A549 (cell line): ENCODE results near the gene PLPPR1. TPM values are rescaled to one million over a fixed set of nuclear protein-coding genes. Genes with fewer than 3 reads are reported as not detected.
A peak's percentile ranks its signal among the peaks of the same experiment; 100 is the strongest.

Experiments
- ATAC-seq, 2 experiments: fragments of 200-7000 bp in 1 of 2; fragments of >200 bp in 1 of 2; cut with Nextera tagmentation in 1 of 2; cut with Tn5 transposase in 1 of 2; 3 replicates each; pipeline versions ENCODE4 v1.8.0 to v1.9.1; 2018 to 2020; ENCODE audit warnings: mild to moderate bottlenecking in 1 of 2, moderate library complexity in 1 of 2
- CTCF ChIA-PET: fragments of 300-600 bp; sonication (Branson Sonifier 250); formaldehyde crosslinking; extraction: SDS; loops from one replicate; lab custom pipeline; 2021; ENCODE audit warnings: antibody characterized with exemption, inconsistent platforms; lab: Yijun Ruan, JAX
- POLR2A ChIA-PET: fragments of 350-600 bp; formaldehyde crosslinking; extraction: SDS; loops from one replicate; lab custom pipeline; 2021; ENCODE audit warnings: antibody characterized with exemption, inconsistent platforms; lab: Yijun Ruan, JAX
- DNase-seq, 2 experiments: peaks; one replicate each; pipeline versions ENCODE4 v3.0.0 to v3.0.0-alpha.2; 2011 to 2016; ENCODE audit warnings: low read depth in 1 of 2, low spot score in 1 of 2
- FAIRE-seq: peaks from 2 replicates; lab custom pipeline; 2011; peaks lifted over from hg19 to GRCh38; lab: Jason Lieb, UNC
- H3K27ac ChIP-seq, 2 experiments: fragments of >200 bp; sonication (Bioruptor Twin); formaldehyde crosslinking; 3 replicates each; pipeline ENCODE4 v1.5.1; 2016 to 2017
- H3K4me1 ChIP-seq: fragments of >200 bp; sonication (Bioruptor Twin); formaldehyde crosslinking; 3 replicates; pipeline ENCODE4 v1.6.1; 2016
- H3K4me2 ChIP-seq: fragments of >200 bp; sonication (Bioruptor Twin); formaldehyde crosslinking; 3 replicates; pipeline ENCODE4 v1.6.1; 2016
- H3K4me3 ChIP-seq: fragments of >200 bp; sonication (Bioruptor Twin); formaldehyde crosslinking; 3 replicates; pipeline ENCODE4 v1.5.1; 2016
- H3K9me3 ChIP-seq: fragments of >200 bp; sonication (Bioruptor Twin); formaldehyde crosslinking; 3 replicates; pipeline ENCODE4 v1.6.1; 2016
- ATOH8 ChIP-seq: fragments of 250-450 bp; sonication (Bioruptor Pico); IDR thresholded peaks from 2 replicates; pipeline ENCODE4 v1.5.0; 2020; ENCODE audit warnings: low read depth, mild to moderate bottlenecking, moderate library complexity
- CBX8 ChIP-seq: fragments of 200-600 bp; sonication (generic); IDR thresholded peaks from 2 replicates; pipeline ENCODE4 v1.6.1; 2016
- CHD4 ChIP-seq: fragments of 200-600 bp; sonication (generic); IDR thresholded peaks from 2 replicates; pipeline ENCODE4 v1.6.1; 2016; ENCODE audit warnings: antibody characterized with exemption, mild to moderate bottlenecking, borderline replicate concordance
- EHMT2 ChIP-seq: fragments of 200-600 bp; sonication (generic); IDR thresholded peaks from 2 replicates; pipeline ENCODE4 v1.6.1; 2016; ENCODE audit warnings: antibody characterized with exemption, low read depth, mild to moderate bottlenecking, moderate library complexity
- FOSL2 ChIP-seq, 2 experiments: fragments of 450-650 bp in 1 of 2; fragments of >200 bp in 1 of 2; sonication (Bioruptor Twin) in 1 of 2; formaldehyde crosslinking; IDR thresholded peaks; 2 replicates each; pipeline versions ENCODE4 v1.5.0 to v1.6.1; 2016 to 2020; ENCODE audit warnings: mild to moderate bottlenecking in 1 of 2, moderate library complexity in 1 of 2
- HES2 ChIP-seq: fragments of >200 bp; sonication (Bioruptor Twin); formaldehyde crosslinking; IDR thresholded peaks from 2 replicates; pipeline ENCODE4 v1.6.1; 2016
- HEYL ChIP-seq: fragments of 250-450 bp; sonication (Bioruptor Pico); IDR thresholded peaks from 2 replicates; pipeline ENCODE4 v1.8.0; 2021; ENCODE audit warnings: mild to moderate bottlenecking, moderate library complexity
- HOXB13 ChIP-seq: fragments of 250-450 bp; sonication (Bioruptor Pico); IDR thresholded peaks from 2 replicates; pipeline ENCODE4 v1.5.0; 2020; ENCODE audit warnings: low read depth, mild to moderate bottlenecking, moderate library complexity
- KDM5A ChIP-seq: fragments of 200-600 bp; sonication (generic); IDR thresholded peaks from 2 replicates; pipeline ENCODE4 v1.6.1; 2016; ENCODE audit warnings: antibody characterized with exemption, mild to moderate bottlenecking
- MAZ ChIP-seq: fragments of 150-350 bp; IDR thresholded peaks from 2 replicates; pipeline ENCODE4 v1.6.1; 2014; ENCODE audit warnings: antibody characterized with exemption, low read depth, low read length, borderline replicate concordance
- MYC ChIP-seq: IDR thresholded peaks from 2 replicates; pipeline ENCODE4 v1.6.1; 2012; ENCODE audit warnings: mild to moderate bottlenecking, inconsistent platforms, low read length, improper control_type of control experiment, borderline replicate concordance
- NFE2L2 ChIP-seq: fragments of 150-350 bp; conservative IDR thresholded peaks from 2 replicates; pipeline ENCODE4 v1.6.1; 2014; ENCODE audit warnings: low read length
- NPAS2 ChIP-seq: fragments of 250-450 bp; sonication (Bioruptor Pico); IDR thresholded peaks from 2 replicates; pipeline ENCODE4 v1.8.0; 2022; ENCODE audit warnings: mild to moderate bottlenecking, moderate library complexity, borderline replicate concordance
- RCOR1 ChIP-seq: fragments of 150-350 bp; IDR thresholded peaks from 2 replicates; pipeline ENCODE4 v1.6.1; 2014; ENCODE audit warnings: antibody characterized with exemption, low read length, low read depth
- REST ChIP-seq: fragments of 200-600 bp; sonication (generic); IDR thresholded peaks from 2 replicates; pipeline ENCODE4 v1.6.1; 2016; ENCODE audit warnings: antibody characterized with exemption, mild to moderate bottlenecking, moderate library complexity
- RFX5 ChIP-seq: fragments of 450-650 bp; IDR thresholded peaks from 2 replicates; pipeline ENCODE4 v1.7.1; 2014; ENCODE audit warnings: antibody characterized with exemption, mild to moderate bottlenecking, moderate library complexity
- SREBF2 ChIP-seq: fragments of 450-650 bp; IDR thresholded peaks from 2 replicates; pipeline ENCODE4 v1.6.1; 2014; ENCODE audit warnings: mild to moderate bottlenecking, moderate library complexity
- ZC3H11A ChIP-seq: fragments of 450-650 bp; IDR thresholded peaks from 2 replicates; pipeline ENCODE4 v1.6.1; 2014; ENCODE audit warnings: antibody characterized with exemption, mild to moderate bottlenecking
- ZNF302 ChIP-seq: fragments of 250-450 bp; sonication (Bioruptor Pico); IDR thresholded peaks from 2 replicates; pipeline ENCODE4 v1.9.0; 2021; ENCODE audit warnings: inconsistent platforms, mild to moderate bottlenecking, moderate library complexity
- ZSCAN20 ChIP-seq: fragments of 250-450 bp; sonication (Bioruptor Pico); IDR thresholded peaks from 2 replicates; pipeline ENCODE4 v1.8.0; 2022; ENCODE audit warnings: mild to moderate bottlenecking, moderate library complexity
- WGBS: methylation state at CpG from one replicate; pipeline ENCODE4 v1.1.6; 2017; ENCODE audit errors: missing lambda C conversion rate; 5-methylcytosine and 5-hydroxymethylcytosine counted together
- polyA plus RNA-seq, 4 experiments: library from polyadenylated mRNA; depleted of rRNA in 3 of 4; stranded (reverse); fragments of >200 nt; fragmentation: RNase III in 1 of 4; extraction: RNeasy Plus Mini Kit Qiagen cat#74134 plus additional on column Dnase treatment in 1 of 4; gene quantifications; 2 replicates in 3 of 4; 3 replicates in 1 of 4; pipeline ENCODE4 v1.2.3, GENCODE V29; 2011 to 2017

The PLPPR1 gene
- polyA plus RNA-seq, 2 of the 4 experiments (the other 2 are of a cell fraction): 0.06 to 1.2 TPM

- ATAC-seq (peak in 1 of 2 experiments; percentile 14; a peak in 2 of 6 replicates), DNase-seq (peak in 1 of 2 experiments; percentile 42), FAIRE-seq (no peak)
- WGBS: 19% methylated on average over 2 of the region's 2 CpGs
- TF ChIP-seq ATOH8 (CRISPR knock-in tag) (no peak), MYC (no peak)
- CTCF ChIA-PET: interaction anchor here (0.6 to 3.9 kb wide), 9 partner anchors 11 to 714 kb away, joined by 3 to 62 read pairs (median 4); no protein-coding TSS in a partner anchor
- Histone ChIP-seq H3K27ac (peak overlapping the region; percentile 82 to 84), H3K4me1 (peaks cover 42% of the 10 kb centered on the region), H3K4me2 (peak overlapping the region; percentile 65), H3K9me3 (no peaks in the 10 kb centered on the region), H3K4me3 (no peak overlapping the region)
- POLR2A ChIA-PET: interaction anchor here (0.6 to 1.9 kb wide), 2 partner anchors 57 to 83 kb away, joined by 6 to 7 read pairs; partner anchors contain the start of genes MRPL50 and ZNF189
Observed at GRCh38 chr9:101315112-101315450, 286.6 kb downstream of the PLPPR1 start.

GRCh38 chr9:101317735-101318134, 289.2 kb downstream of the PLPPR1 start:
- ATAC-seq: no peak
- no peaks in the 10 kb centered on the region for H3K9me3 ChIP-seq
- peak overlapping the region; percentile 82 to 84 for H3K27ac ChIP-seq
- TF ChIP-seq CHD4: no peak
- no peak for TF ChIP-seq KDM5A
- no peak for TF ChIP-seq SREBF2
- no peak for TF ChIP-seq HES2
- no peak for TF ChIP-seq NFE2L2
- TF ChIP-seq, all 56 proteins: peak for 0
- CTCF ChIA-PET: interaction anchor here (0.8 to 2.9 kb wide), 2 partner anchors 58 to 70 kb away, joined by 3 to 38 read pairs; no protein-coding TSS in a partner anchor
- no peak for DNase-seq
- Histone ChIP-seq H3K4me1 (peaks cover 32% of the 10 kb centered on the region), H3K4me2 (no peak overlapping the region), H3K4me3 (no peak overlapping the region)
- FAIRE-seq: no peak
- POLR2A ChIA-PET: no interaction called here

GRCh38 chr9:101323129-101323528, 294.6 kb downstream of the PLPPR1 start:
- CTCF ChIA-PET: interaction anchor here (3.9 to 7.4 kb wide), 2 partner anchors 12 to 65 kb away, joined by 14 to 39 read pairs; no protein-coding TSS in a partner anchor
- no peaks in the 10 kb centered on the region for H3K9me3 ChIP-seq
- peak overlapping the region; percentile 59; the same call in 2 of the 3 replicates for H3K4me2 ChIP-seq
- POLR2A ChIA-PET: no interaction called here
- TF ChIP-seq RFX5 (no peak), HEYL (CRISPR knock-in tag) (no peak), FOSL2 (IDR thresholded peaks at IDR 0.05) (no peak), FOSL2 (CRISPR knock-in tag; IDR thresholded peaks at IDR 0.05) (no peak), RCOR1 (no peak), EHMT2 (no peak), HOXB13 (CRISPR knock-in tag) (no peak), NPAS2 (CRISPR knock-in tag) (no peak), MAZ (no peak), ZSCAN20 (CRISPR knock-in tag) (no peak), CBX8 (no peak), ZNF302 (CRISPR knock-in tag) (no peak), REST (no peak), ZC3H11A (no peak)
- DNase-seq (no peak), FAIRE-seq (no peak), ATAC-seq (no peak)
- peaks cover 47% of the 10 kb centered on the region for H3K4me1 ChIP-seq
- 84% methylated on average over 3 of the region's 3 CpGs for WGBS
- no peak overlapping the region for H3K4me3 ChIP-seq
- H3K27ac ChIP-seq: peak overlapping the region; percentile 83 to 92
